ENCODE measurements around the gene SLC12A1. TPM values are rescaled to one million over a fixed set of nuclear protein-coding genes. Genes with fewer than 3 reads are reported as not detected.

The SLC12A1 gene
- total RNA-seq, 1 donor from 2014 or later, result 0.53 TPM

DNA sequence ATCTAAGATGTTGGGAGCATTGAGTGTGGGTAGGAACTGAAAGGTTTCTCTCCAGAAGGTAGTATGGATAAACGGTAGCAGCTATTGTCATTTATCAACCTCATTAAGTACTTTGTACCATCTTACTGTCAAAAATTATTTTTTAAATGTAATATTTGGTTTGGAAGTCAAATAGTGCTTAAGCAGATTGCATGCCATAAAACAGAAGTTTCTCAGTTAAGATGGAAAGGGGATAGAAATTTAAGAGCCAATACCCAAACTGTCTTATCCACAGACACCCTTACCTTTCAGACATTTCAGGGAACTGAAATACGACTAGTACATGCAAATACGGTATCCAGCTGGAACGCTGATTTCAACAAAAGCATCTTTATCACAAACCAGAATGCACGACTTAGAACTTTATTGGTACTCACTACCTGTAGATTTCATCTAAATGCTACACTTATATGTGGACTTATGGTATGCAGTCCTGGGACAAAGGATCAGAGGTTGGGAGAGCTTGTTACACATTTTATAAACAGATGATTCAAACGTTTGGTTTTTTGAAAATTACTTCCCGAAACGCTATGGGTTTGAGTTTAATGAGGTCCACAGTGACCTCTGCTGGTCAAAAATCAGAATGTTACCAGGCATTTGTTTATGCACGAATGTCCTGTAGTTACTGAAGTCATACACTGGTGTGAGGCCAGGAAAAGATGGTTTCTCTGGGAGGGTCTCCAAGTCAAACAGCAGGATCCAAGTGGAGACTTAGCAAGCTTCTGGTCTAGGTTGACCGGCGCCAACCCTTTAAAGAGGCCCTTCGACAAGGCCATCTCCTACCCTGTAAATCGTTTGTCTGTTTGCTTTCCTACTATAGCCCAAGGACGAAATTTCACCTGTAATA, 79.5 kb downstream of the SLC12A1 start:
- Mint-ChIP-seq H3K27me3 (peaks cover 5% of the 10 kb centered on the region), H3K4me1 (ENCODE audit: unreplicated experiment) (peaks cover 27% of the 10 kb centered on the region), H3K9me3 (no peaks in the 10 kb centered on the region), H3K36me3 (no peaks in the 10 kb centered on the region), H3K4me3 (peak overlapping the region; percentile 46), H3K27ac (peak overlapping the region; percentile 33)
- DNase-seq (ENCODE audit: extremely low spot score, unreplicated experiment), result no peak
- TF ChIP-seq, protein P1, sequence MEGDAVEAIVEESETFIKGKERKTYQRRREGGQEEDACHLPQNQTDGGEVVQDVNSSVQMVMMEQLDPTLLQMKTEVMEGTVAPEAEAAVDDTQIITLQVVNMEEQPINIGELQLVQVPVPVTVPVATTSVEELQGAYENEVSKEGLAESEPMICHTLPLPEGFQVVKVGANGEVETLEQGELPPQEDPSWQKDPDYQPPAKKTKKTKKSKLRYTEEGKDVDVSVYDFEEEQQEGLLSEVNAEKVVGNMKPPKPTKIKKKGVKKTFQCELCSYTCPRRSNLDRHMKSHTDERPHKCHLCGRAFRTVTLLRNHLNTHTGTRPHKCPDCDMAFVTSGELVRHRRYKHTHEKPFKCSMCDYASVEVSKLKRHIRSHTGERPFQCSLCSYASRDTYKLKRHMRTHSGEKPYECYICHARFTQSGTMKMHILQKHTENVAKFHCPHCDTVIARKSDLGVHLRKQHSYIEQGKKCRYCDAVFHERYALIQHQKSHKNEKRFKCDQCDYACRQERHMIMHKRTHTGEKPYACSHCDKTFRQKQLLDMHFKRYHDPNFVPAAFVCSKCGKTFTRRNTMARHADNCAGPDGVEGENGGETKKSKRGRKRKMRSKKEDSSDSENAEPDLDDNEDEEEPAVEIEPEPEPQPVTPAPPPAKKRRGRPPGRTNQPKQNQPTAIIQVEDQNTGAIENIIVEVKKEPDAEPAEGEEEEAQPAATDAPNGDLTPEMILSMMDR (conservative IDR thresholded peaks at IDR 0.05), result peak; percentile 92

- TF ChIP-seq, protein P1 (conservative IDR thresholded peaks at IDR 0.05), result no peak
- Mint-ChIP-seq H3K9me3 (no peaks in the 10 kb centered on the region), H3K4me3 (no peak overlapping the region), H3K36me3 (no peaks in the 10 kb centered on the region), H3K27me3 (peaks cover 5% of the 10 kb centered on the region), H3K4me1 (ENCODE audit: unreplicated experiment) (peaks cover 7% of the 10 kb centered on the region), H3K27ac (no peak overlapping the region)
- DNase-seq (ENCODE audit: extremely low spot score, unreplicated experiment), result no peak
These were observed 83.5 kb downstream of the SLC12A1 start for GRCh38 chr15:48289628-48290027.

GRCh38 chr15:48292458-48292857, 86.4 kb downstream of the SLC12A1 start:
- no peak for DNase-seq (ENCODE audit: extremely low spot score, unreplicated experiment)
- Mint-ChIP-seq H3K9me3 (no peaks in the 10 kb centered on the region), H3K27ac (no peak overlapping the region), H3K4me1 (ENCODE audit: unreplicated experiment) (no peaks in the 10 kb centered on the region), H3K36me3 (no peaks in the 10 kb centered on the region), H3K4me3 (no peak overlapping the region), H3K27me3 (no peaks in the 10 kb centered on the region)
- TF ChIP-seq, protein P1 (conservative IDR thresholded peaks at IDR 0.05), result no peak

- Mint-ChIP-seq H3K36me3 (no peaks in the 10 kb centered on the region), H3K4me3 (no peak overlapping the region), H3K27ac (no peak overlapping the region), H3K4me1 (ENCODE audit: unreplicated experiment) (no peaks in the 10 kb centered on the region), H3K9me3 (no peaks in the 10 kb centered on the region), H3K27me3 (no peaks in the 10 kb centered on the region)
- TF ChIP-seq, protein P1 (conservative IDR thresholded peaks at IDR 0.05), result peak; percentile 25
- DNase-seq (ENCODE audit: extremely low spot score, unreplicated experiment), result no peak
These were observed 91.6 kb downstream of the SLC12A1 start for GRCh38 chr15:48297668-48298067.

- Mint-ChIP-seq H3K36me3 (no peaks in the 10 kb centered on the region), H3K27ac (no peak overlapping the region), H3K9me3 (no peaks in the 10 kb centered on the region), H3K4me1 (ENCODE audit: unreplicated experiment) (no peaks in the 10 kb centered on the region), H3K4me3 (no peak overlapping the region), H3K27me3 (no peaks in the 10 kb centered on the region)
- TF ChIP-seq, protein P1 (conservative IDR thresholded peaks at IDR 0.05), result no peak
- DNase-seq (ENCODE audit: extremely low spot score, unreplicated experiment), result no peak
These were observed 92.8 kb downstream of the SLC12A1 start for GRCh38 chr15:48298914-48299313.

Measured in type B pancreatic cell (in vitro differentiated cells).